Endothelial cell of umbilical vein (primary cell): ENCODE data around the gene GPR157.

Source experiments
- CTCF ChIP-seq, 2 donors: IDR thresholded peaks; 1 replicate in 1 of 2; 2 replicates in 1 of 2; pipeline ENCODE4 v1.5.1; 2011; ENCODE audit warnings: low read length in 2 of 2, mild to moderate bottlenecking in 2 of 2, moderate library complexity in 2 of 2, control low read depth in 1 of 2, inconsistent platforms in 1 of 2, low read depth in 1 of 2; ENCODE audit not compliant: insufficient read depth in 1 of 2; ENCODE audit errors: extremely low read depth in 1 of 2
- EZH2 ChIP-seq: IDR thresholded peaks from 2 replicates; pipeline ENCODE4 v1.6.1; 2012; ENCODE audit warnings: borderline replicate concordance, low read depth, mild to moderate bottlenecking, moderate library complexity, low read length, inconsistent platforms; ENCODE audit not compliant: severe bottlenecking
- MYC ChIP-seq: IDR thresholded peaks from one replicate; pipeline ENCODE4 v1.6.1; 2011; ENCODE audit warnings: mild to moderate bottlenecking, low read depth, low read length
- POLR2A ChIP-seq: IDR thresholded peaks from 2 replicates; pipeline ENCODE4 v1.6.1; 2012; ENCODE audit warnings: low read depth, mild to moderate bottlenecking, control low read depth, low read length
- POLR2AphosphoS5 ChIP-seq: IDR thresholded peaks from 2 replicates; pipeline ENCODE4 v1.6.1; 2012; ENCODE audit warnings: low read depth, mild to moderate bottlenecking, control low read depth, low read length, moderate library complexity; ENCODE audit not compliant: insufficient read depth

GRCh38 chr1:9107136-9107535 is 21.8 kb downstream of the GPR157 start:
- no peak for TF ChIP-seq POLR2A
- TF ChIP-seq CTCF (IDR thresholded peaks at IDR 0.05; ENCODE audit: extremely low read depth in 1 of 2, insufficient read depth in 1 of 2, low read depth in 1 of 2, low read length in 2 of 2): no peak
- no peak for TF ChIP-seq EZH2
- no peak for TF ChIP-seq POLR2AphosphoS5
- TF ChIP-seq MYC: no peak
